HEK293 (cell line): ENCODE data around the gene RLF.

Experiments used
- CTCF ChIA-PET: fragments of 350-600 bp; formaldehyde crosslinking; extraction: SDS; loops from one replicate; lab custom pipeline; 2021; ENCODE audit warnings: antibody characterized with exemption; lab: Yijun Ruan, JAX
- POLR2A ChIA-PET: fragments of 300-600 bp; formaldehyde crosslinking; extraction: SDS; loops from one replicate; lab custom pipeline; 2020; ENCODE audit warnings: antibody characterized with exemption, inconsistent platforms; lab: Yijun Ruan, JAX
- H3K27ac ChIP-seq: fragments of 200-500 bp; sonication (Bioruptor generic); 2 replicates; pipeline ENCODE4 v1.5.1; 2014; ENCODE audit warnings: low read depth, low read length, control low read depth, inconsistent platforms; ENCODE audit errors: extremely low read depth
- H3K36me3 ChIP-seq, 2 experiments: fragments of 200-500 bp in 1 of 2; sonication (Bioruptor generic) in 1 of 2; 1 replicate in 1 of 2; 2 replicates in 1 of 2; pipeline ENCODE4 v1.5.1; 2014 to 2017; ENCODE audit warnings: inconsistent platforms in 2 of 2, low read length in 2 of 2; ENCODE audit not compliant: control insufficient read depth in 2 of 2, insufficient read depth in 1 of 2
- H3K4me1 ChIP-seq: fragments of 200-500 bp; sonication (Bioruptor generic); 2 replicates; pipeline ENCODE4 v1.5.1; 2014; ENCODE audit warnings: mild to moderate bottlenecking, low read length, inconsistent platforms; ENCODE audit not compliant: control insufficient read depth, insufficient read depth
- H3K4me3 ChIP-seq: 2 replicates; pipeline ENCODE4 v1.5.1; 2011; ENCODE audit warnings: low read depth, mild to moderate bottlenecking, control low read depth, low read length, moderate library complexity
- H3K9me3 ChIP-seq: fragments of 200-500 bp; sonication (Bioruptor generic); 2 replicates; pipeline ENCODE4 v1.5.1; 2014; ENCODE audit warnings: low read depth, low read length, inconsistent platforms; ENCODE audit not compliant: control insufficient read depth, insufficient read depth
- FEZF1 ChIP-seq: fragments of 450-650 bp; formaldehyde crosslinking; IDR thresholded peaks from 2 replicates; pipeline ENCODE4 v1.5.1; 2016; ENCODE audit warnings: missing biosample characterization, missing genetic modification characterization
- REPIN1 ChIP-seq: fragments of 450-650 bp; formaldehyde crosslinking; IDR thresholded peaks from 2 replicates; pipeline ENCODE4 v1.5.1; 2017; ENCODE audit warnings: missing biosample characterization, missing genetic modification characterization, low read depth
- SCRT2 ChIP-seq: fragments of 450-650 bp; formaldehyde crosslinking; IDR thresholded peaks from 2 replicates; pipeline ENCODE4 v1.5.1; 2016; ENCODE audit warnings: missing biosample characterization, missing genetic modification characterization
- SP7 ChIP-seq: fragments of 450-650 bp; formaldehyde crosslinking; IDR thresholded peaks from 2 replicates; pipeline ENCODE4 v1.5.1; 2016; ENCODE audit warnings: missing biosample characterization, missing genetic modification characterization
- ZFP41 ChIP-seq: fragments of 450-650 bp; formaldehyde crosslinking; IDR thresholded peaks from 2 replicates; pipeline ENCODE4 v1.5.1; 2016; ENCODE audit warnings: missing biosample characterization, missing genetic modification characterization, borderline replicate concordance
- ZNF10 ChIP-seq: fragments of 450-650 bp; formaldehyde crosslinking; IDR thresholded peaks from 2 replicates; pipeline ENCODE4 v1.5.1; 2017; ENCODE audit warnings: missing biosample characterization, missing genetic modification characterization
- ZNF19 ChIP-seq: fragments of 450-650 bp; formaldehyde crosslinking; IDR thresholded peaks from 2 replicates; pipeline ENCODE4; 2016; ENCODE audit warnings: missing biosample characterization, missing genetic modification characterization, low read depth
- ZNF2 ChIP-seq: fragments of 450-650 bp; formaldehyde crosslinking; IDR thresholded peaks from 2 replicates; pipeline ENCODE4 v1.5.1; 2016; ENCODE audit warnings: missing biosample characterization, missing genetic modification characterization
- ZNF214 ChIP-seq: fragments of 450-650 bp; formaldehyde crosslinking; IDR thresholded peaks from 2 replicates; pipeline ENCODE4 v1.5.1; 2017; ENCODE audit warnings: missing biosample characterization, mild to moderate bottlenecking, missing genetic modification characterization, borderline replicate concordance
- ZNF521 ChIP-seq: fragments of 450-650 bp; formaldehyde crosslinking; IDR thresholded peaks from 2 replicates; pipeline ENCODE4 v1.5.1; 2017; ENCODE audit warnings: missing biosample characterization, mild to moderate bottlenecking, missing genetic modification characterization
- ZNF701 ChIP-seq: fragments of 450-650 bp; formaldehyde crosslinking; IDR thresholded peaks from 2 replicates; pipeline ENCODE4 v1.5.1; 2016; ENCODE audit warnings: missing biosample characterization, missing genetic modification characterization
- ZNF747 ChIP-seq: fragments of 450-650 bp; formaldehyde crosslinking; IDR thresholded peaks from 2 replicates; pipeline ENCODE4 v1.5.1; 2016; ENCODE audit warnings: missing biosample characterization, missing genetic modification characterization
- ZNF777 ChIP-seq: fragments of 450-650 bp; formaldehyde crosslinking; IDR thresholded peaks from 2 replicates; pipeline ENCODE4 v1.5.1; 2017; ENCODE audit warnings: missing biosample characterization, missing genetic modification characterization, borderline replicate concordance
- ZSCAN30 ChIP-seq: fragments of 450-650 bp; IDR thresholded peaks from 2 replicates; pipeline ENCODE4 v1.5.1; 2018; ENCODE audit warnings: missing biosample characterization, mild to moderate bottlenecking, missing genetic modification characterization, moderate library complexity
- TF ChIP-seq, protein P1 (sequence below): fragments of 450-650 bp; formaldehyde crosslinking; IDR thresholded peaks from 2 replicates; pipeline ENCODE4 v1.5.1; 2016; ENCODE audit warnings: missing biosample characterization, missing genetic modification characterization, borderline replicate concordance
- TF ChIP-seq, protein P2 (sequence below): IDR thresholded peaks from 2 replicates; pipeline ENCODE4 v1.6.1; 2011; ENCODE audit warnings: mild to moderate bottlenecking, low read depth, low read length, borderline replicate concordance

Gene RLF

DNA sequence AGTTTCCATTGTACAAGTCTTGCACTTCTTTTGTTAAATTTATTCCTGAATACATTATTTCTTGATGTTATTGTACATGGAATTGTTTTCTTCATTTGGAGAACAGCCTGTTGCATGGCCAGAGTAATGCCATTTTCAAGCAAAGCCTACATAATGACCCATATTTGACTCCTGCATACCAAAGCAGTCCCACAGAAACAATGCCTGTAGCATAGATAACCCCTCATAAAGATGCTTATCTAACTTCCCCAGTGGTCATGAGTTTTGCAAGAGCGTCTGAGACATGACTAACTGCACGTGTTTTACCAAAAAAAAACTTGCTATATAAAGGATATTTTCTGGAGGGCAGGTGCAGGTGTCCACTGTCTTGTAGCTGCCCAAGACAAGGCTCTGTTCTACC, 30.3 kb upstream of the RLF start:
- Histone ChIP-seq H3K36me3 (no peaks in the 10 kb centered on the region), H3K27ac (no peak overlapping the region), H3K9me3 (no peaks in the 10 kb centered on the region), H3K4me1 (no peaks in the 10 kb centered on the region), H3K4me3 (no peak overlapping the region)
- CTCF ChIA-PET: no interaction called here
- POLR2A ChIA-PET: interaction anchor here (1.1 kb wide), 1 partner anchor 151 kb away, joined by 3 read pairs; no protein-coding TSS in a partner anchor
- TF ChIP-seq SCRT2 (peak; percentile 40; the same call in 1 of the 2 replicates), ZNF777 (tag by site-specific recombination) (no peak), ZNF10 (tag by site-specific recombination) (no peak)

DNA sequence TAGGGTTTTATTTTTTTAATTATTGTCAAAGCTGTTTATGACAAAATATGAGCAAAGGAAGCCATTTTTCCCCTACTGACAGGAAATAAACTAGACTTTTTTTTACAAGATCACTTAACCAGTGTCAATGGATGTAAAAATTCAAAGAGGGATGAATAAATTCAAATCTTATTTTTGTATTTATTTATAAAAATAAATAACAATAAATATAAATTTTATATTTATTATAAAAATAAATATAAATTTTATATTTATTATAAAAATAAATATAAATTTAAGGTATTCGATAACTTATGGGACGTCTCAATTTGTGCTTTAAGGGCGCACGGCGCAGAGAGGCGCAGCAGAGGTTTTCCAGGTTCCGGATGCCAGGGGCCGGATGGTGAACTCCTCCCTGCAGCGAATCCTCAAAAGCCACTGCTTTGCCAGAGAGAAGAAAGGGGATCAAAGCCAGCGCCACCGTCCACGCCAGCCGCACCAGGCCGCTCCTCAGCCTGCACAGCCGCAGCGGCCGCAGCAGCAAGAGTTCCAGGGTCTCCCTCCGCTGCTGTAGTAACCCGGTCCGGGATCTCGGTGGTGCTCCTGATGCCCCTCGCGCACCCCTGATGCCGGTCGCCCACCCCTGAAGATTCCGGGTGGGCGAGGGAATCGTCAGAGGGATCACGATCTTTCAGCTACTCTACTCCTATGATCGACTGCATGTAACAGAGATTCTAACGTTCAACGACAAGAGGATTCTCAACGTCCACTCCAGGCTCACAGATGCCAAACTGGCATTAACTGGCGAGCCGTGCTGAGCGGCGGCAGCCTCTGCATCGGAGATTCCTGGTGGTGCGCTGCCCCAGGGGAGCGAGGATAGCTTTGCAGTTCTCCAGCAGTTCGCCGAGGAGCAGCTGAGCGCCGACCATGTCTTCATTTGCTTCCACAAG, 28.5 kb upstream of the RLF start:
- H3K4me3 ChIP-seq: no peak overlapping the region
- H3K4me1 ChIP-seq: no peaks in the 10 kb centered on the region
- no peak overlapping the region for H3K27ac ChIP-seq
- ChIA-PET CTCF (interaction anchor here (0.6 to 1.7 kb wide), 4 partner anchors 8 to 717 kb away, joined by 3 to 10 read pairs (median 4); no protein-coding TSS in a partner anchor), POLR2A (interaction anchor here (1.1 kb wide), 1 partner anchor 149 kb away, joined by 3 read pairs; no protein-coding TSS in a partner anchor)
- TF ChIP-seq ZNF19 (no peak), ZNF747 (tag by site-specific recombination) (no peak), FEZF1 (tag by site-specific recombination) (no peak), ZFP41 (tag by site-specific recombination) (no peak), ZNF521 (tag by site-specific recombination) (no peak), REPIN1 (tag by site-specific recombination) (no peak)
- TF ChIP-seq, protein P1, sequence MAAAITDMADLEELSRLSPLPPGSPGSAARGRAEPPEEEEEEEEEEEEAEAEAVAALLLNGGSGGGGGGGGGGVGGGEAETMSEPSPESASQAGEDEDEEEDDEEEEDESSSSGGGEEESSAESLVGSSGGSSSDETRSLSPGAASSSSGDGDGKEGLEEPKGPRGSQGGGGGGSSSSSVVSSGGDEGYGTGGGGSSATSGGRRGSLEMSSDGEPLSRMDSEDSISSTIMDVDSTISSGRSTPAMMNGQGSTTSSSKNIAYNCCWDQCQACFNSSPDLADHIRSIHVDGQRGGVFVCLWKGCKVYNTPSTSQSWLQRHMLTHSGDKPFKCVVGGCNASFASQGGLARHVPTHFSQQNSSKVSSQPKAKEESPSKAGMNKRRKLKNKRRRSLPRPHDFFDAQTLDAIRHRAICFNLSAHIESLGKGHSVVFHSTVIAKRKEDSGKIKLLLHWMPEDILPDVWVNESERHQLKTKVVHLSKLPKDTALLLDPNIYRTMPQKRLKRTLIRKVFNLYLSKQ (tag by site-specific recombination): no peak
- TF ChIP-seq, all 188 proteins: peak for 0
- Histone ChIP-seq H3K36me3 (no peaks in the 10 kb centered on the region), H3K9me3 (no peaks in the 10 kb centered on the region)

DNA sequence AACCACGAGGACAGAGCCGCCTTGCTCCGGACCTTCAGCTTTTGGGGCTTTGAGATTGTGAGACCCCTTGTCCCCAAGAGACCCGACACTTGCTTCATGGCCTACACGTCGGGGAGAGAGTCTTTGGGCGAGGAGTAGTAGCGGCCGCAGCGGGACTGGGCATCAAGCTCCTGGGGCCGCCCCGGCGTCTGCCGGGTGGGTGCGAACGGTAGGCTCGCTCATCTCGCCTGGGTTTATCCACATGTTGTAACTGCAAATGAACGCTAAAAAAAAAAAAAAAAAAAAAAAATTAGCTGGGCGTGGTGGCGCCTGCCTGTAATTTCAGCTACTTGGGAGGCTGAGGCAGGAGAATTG, 27.9 kb upstream of the RLF start:
- Histone ChIP-seq H3K4me1 (no peaks in the 10 kb centered on the region), H3K27ac (no peak overlapping the region)
- no peak for TF ChIP-seq SP7 (tag by site-specific recombination)
- no peak for TF ChIP-seq ZSCAN30 (tag by site-specific recombination)
- TF ChIP-seq ZNF214: no peak
- no peak for TF ChIP-seq ZNF2 (tag by site-specific recombination)
- TF ChIP-seq, protein P2, sequence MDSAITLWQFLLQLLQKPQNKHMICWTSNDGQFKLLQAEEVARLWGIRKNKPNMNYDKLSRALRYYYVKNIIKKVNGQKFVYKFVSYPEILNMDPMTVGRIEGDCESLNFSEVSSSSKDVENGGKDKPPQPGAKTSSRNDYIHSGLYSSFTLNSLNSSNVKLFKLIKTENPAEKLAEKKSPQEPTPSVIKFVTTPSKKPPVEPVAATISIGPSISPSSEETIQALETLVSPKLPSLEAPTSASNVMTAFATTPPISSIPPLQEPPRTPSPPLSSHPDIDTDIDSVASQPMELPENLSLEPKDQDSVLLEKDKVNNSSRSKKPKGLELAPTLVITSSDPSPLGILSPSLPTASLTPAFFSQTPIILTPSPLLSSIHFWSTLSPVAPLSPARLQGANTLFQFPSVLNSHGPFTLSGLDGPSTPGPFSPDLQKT: no peak
- no peak for TF ChIP-seq ZNF701
- TF ChIP-seq, all 188 proteins: peak for 0
- POLR2A ChIA-PET: interaction anchor here (0.6 kb wide), 1 partner anchor 20 kb away, joined by 3 read pairs; no protein-coding TSS in a partner anchor
- H3K9me3 ChIP-seq: no peaks in the 10 kb centered on the region
- CTCF ChIA-PET: interaction anchor here (0.6 to 1.7 kb wide), 3 partner anchors 10 to 716 kb away, joined by 3 to 10 read pairs (median 3); no protein-coding TSS in a partner anchor
- H3K4me3 ChIP-seq: no peak overlapping the region
- H3K36me3 ChIP-seq: no peaks in the 10 kb centered on the region
